ENCODE results near the gene LTBP1. TPM values are rescaled to one million over a fixed set of nuclear protein-coding genes. Genes with fewer than 3 reads are reported as not detected.
"Not testable (repeated sequence)": the region's sequence is repeated elsewhere in the genome, so short reads cannot be mapped to it uniquely, and the experiment has no call there.

The LTBP1 gene
- total RNA-seq, 2 experiments from 2014 or later = 61.1 to 82.6 TPM

DNA sequence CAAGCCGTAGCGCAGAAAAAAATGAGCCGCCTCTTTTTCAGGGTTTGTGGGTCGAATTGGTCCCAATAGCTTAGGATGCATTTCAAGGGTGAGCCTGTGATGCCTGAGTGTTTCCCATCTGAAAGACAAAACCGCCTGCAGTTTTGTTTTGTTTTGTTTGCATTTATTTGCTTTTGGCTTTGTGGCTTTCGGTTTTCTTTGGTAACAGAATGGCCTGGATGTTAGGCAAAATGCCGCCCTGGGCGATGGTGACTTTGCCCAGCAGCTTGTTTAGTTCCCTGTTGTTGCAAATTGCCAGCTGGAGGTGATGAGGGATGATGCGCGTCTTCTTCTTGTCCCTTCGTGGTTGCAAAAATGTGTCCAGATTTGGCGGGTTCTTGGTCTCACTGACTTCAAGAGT is 109.4 kb downstream of the LTBP1 start:
- peaks cover 22% of the 10 kb centered on the region for H3K36me3 ChIP-seq (ENCODE audit: insufficient read depth, low read length)
- CTCF ChIA-PET (ENCODE audit: unreplicated experiment) = no interaction called here
- no peaks in the 10 kb centered on the region for H4K20me1 ChIP-seq (ENCODE audit: insufficient read depth, low read length)
- H3K4me1 ChIP-seq (ENCODE audit: insufficient read depth, low read length, poor library complexity, severe bottlenecking) = peaks cover 47% of the 10 kb centered on the region
- no peak overlapping the region for H3K27ac ChIP-seq (ENCODE audit: low read depth, low read length, poor library complexity, severe bottlenecking)
- no TSS peak for BruUV-seq (replicated peaks)
- no peak overlapping the region for H2AFZ ChIP-seq (ENCODE audit: low read length)
- H3K9me2 ChIP-seq (ENCODE audit: insufficient read depth, low read length) = no peaks in the 10 kb centered on the region
- no peak for DNase-seq (ENCODE audit: low spot score)
- H3K4me2 ChIP-seq (ENCODE audit: low read length) = no peak overlapping the region
- peaks cover 39% of the 10 kb centered on the region; the same call in 1 of the 2 replicates for H3K79me2 ChIP-seq (ENCODE audit: insufficient read depth, low read depth, low read length)
- H3K9me3 ChIP-seq (ENCODE audit: low read length) = no peaks in the 10 kb centered on the region
- no peak for TF ChIP-seq EZH2phosphoT487 (IDR thresholded peaks at IDR 0.05; ENCODE audit: borderline replicate concordance, low read depth, low read length)
- TF ChIP-seq, protein P1, sequence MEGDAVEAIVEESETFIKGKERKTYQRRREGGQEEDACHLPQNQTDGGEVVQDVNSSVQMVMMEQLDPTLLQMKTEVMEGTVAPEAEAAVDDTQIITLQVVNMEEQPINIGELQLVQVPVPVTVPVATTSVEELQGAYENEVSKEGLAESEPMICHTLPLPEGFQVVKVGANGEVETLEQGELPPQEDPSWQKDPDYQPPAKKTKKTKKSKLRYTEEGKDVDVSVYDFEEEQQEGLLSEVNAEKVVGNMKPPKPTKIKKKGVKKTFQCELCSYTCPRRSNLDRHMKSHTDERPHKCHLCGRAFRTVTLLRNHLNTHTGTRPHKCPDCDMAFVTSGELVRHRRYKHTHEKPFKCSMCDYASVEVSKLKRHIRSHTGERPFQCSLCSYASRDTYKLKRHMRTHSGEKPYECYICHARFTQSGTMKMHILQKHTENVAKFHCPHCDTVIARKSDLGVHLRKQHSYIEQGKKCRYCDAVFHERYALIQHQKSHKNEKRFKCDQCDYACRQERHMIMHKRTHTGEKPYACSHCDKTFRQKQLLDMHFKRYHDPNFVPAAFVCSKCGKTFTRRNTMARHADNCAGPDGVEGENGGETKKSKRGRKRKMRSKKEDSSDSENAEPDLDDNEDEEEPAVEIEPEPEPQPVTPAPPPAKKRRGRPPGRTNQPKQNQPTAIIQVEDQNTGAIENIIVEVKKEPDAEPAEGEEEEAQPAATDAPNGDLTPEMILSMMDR (conservative IDR thresholded peaks at IDR 0.05; ENCODE audit: low read length) = no peak
- intact Hi-C loops (cut with micrococcal nuclease; ENCODE audit: unreplicated experiment) = no loop called here
- POLR2A ChIA-PET = interaction anchor here (0.9 kb wide), 2 partner anchors 23 to 215 kb away, joined by 3 to 5 read pairs; no protein-coding TSS in a partner anchor
- H3K4me3 ChIP-seq (ENCODE audit: low read depth, low read length, poor library complexity, severe bottlenecking) = no peak overlapping the region

GRCh38 chr2:33057307-33058028 is 110.7 kb downstream of the LTBP1 start:
- H3K9me3 ChIP-seq (ENCODE audit: low read length); H3K4me3 ChIP-seq (ENCODE audit: low read depth, low read length, poor library complexity, severe bottlenecking); H4K20me1 ChIP-seq (ENCODE audit: insufficient read depth, low read length); H3K4me2 ChIP-seq (ENCODE audit: low read length); BruUV-seq (replicated peaks); H2AFZ ChIP-seq (ENCODE audit: low read length); intact Hi-C loops (cut with micrococcal nuclease; ENCODE audit: unreplicated experiment); H3K9me2 ChIP-seq (ENCODE audit: insufficient read depth, low read length); DNase-seq (ENCODE audit: low spot score): not testable (repeated sequence)
- peaks cover 22% of the 10 kb centered on the region for H3K36me3 ChIP-seq (ENCODE audit: insufficient read depth, low read length)
- peaks cover 41% of the 10 kb centered on the region; the same call in 1 of the 2 replicates for H3K79me2 ChIP-seq (ENCODE audit: insufficient read depth, low read depth, low read length)
- H3K27ac ChIP-seq (ENCODE audit: low read depth, low read length, poor library complexity, severe bottlenecking) = peak overlapping the region; percentile 91
- H3K4me1 ChIP-seq (ENCODE audit: insufficient read depth, low read length, poor library complexity, severe bottlenecking) = peaks cover 49% of the 10 kb centered on the region
- ChIA-PET POLR2A (interaction anchor here (1.0 to 12.3 kb wide), 11 partner anchors 8 to 108 kb away, joined by 3 to 181 read pairs (median 6); no protein-coding TSS in a partner anchor), CTCF (ENCODE audit: unreplicated experiment) (interaction anchor here (0.6 kb wide), 1 partner anchor 20 kb away, joined by 3 read pairs; no protein-coding TSS in a partner anchor)

GRCh38 chr2:33058716-33059470 is 112.1 kb downstream of the LTBP1 start:
- Histone ChIP-seq H3K79me2 (ENCODE audit: insufficient read depth, low read depth, low read length) (peaks cover 52% of the 10 kb centered on the region; the same call in 1 of the 2 replicates), H4K20me1 (ENCODE audit: insufficient read depth, low read length) (no peaks in the 10 kb centered on the region), H3K36me3 (ENCODE audit: insufficient read depth, low read length) (peaks cover 17% of the 10 kb centered on the region), H3K27ac (ENCODE audit: low read depth, low read length, poor library complexity, severe bottlenecking) (peak overlapping the region; percentile 91), H3K4me2 (ENCODE audit: low read length) (peak overlapping the region; percentile 63), H2AFZ (ENCODE audit: low read length) (peak overlapping the region; percentile 41; the same call in 1 of the 2 replicates), H3K9me2 (ENCODE audit: insufficient read depth, low read length) (no peaks in the 10 kb centered on the region), H3K9me3 (ENCODE audit: low read length) (peaks cover under 1% of the 10 kb centered on the region; the same call in 1 of the 2 replicates), H3K4me1 (ENCODE audit: insufficient read depth, low read length, poor library complexity, severe bottlenecking) (peaks cover 60% of the 10 kb centered on the region), H3K4me3 (ENCODE audit: low read depth, low read length, poor library complexity, severe bottlenecking) (peak overlapping the region; percentile 54)
- BruUV-seq (replicated peaks) = no TSS peak
- CTCF ChIA-PET (ENCODE audit: unreplicated experiment) = interaction anchor here (0.5 kb wide), 1 partner anchor 24 kb away, joined by 4 read pairs; no protein-coding TSS in a partner anchor
- intact Hi-C loops (cut with micrococcal nuclease; ENCODE audit: unreplicated experiment) = loop anchor here (1.0 kb wide), 1 partner anchor 23 kb away; no protein-coding TSS in a partner anchor
- POLR2A ChIA-PET = interaction anchor here (0.7 to 12.3 kb wide), 13 partner anchors 10 to 504 kb away, joined by 3 to 181 read pairs (median 5); no protein-coding TSS in a partner anchor
- TF ChIP-seq, protein P1 (conservative IDR thresholded peaks at IDR 0.05; ENCODE audit: low read length) = no peak
- no peak for TF ChIP-seq EZH2phosphoT487 (IDR thresholded peaks at IDR 0.05; ENCODE audit: borderline replicate concordance, low read depth, low read length)
- peak; percentile 60 for DNase-seq (ENCODE audit: low spot score)
